Measurements from ENCODE around the gene ZIC4.

Gene ZIC4

GRCh38 chr3:147393261-147393942, 12.9 kb downstream of the ZIC4 start:
- H3K9me3 ChIP-seq, result peaks cover 19% of the 10 kb centered on the region
- H3K27ac ChIP-seq, result no peak overlapping the region
- no peak overlapping the region for H3K4me3 ChIP-seq (ENCODE audit: low read depth in 1 of 2, low read length in 1 of 2)
- no peaks in the 10 kb centered on the region for H3K4me1 ChIP-seq (ENCODE audit: control insufficient read depth in 1 of 2, insufficient read depth in 1 of 2, low read depth in 1 of 2, low read length in 1 of 2)
- TF ChIP-seq CTCF (IDR thresholded peaks at IDR 0.05), result no peak
- H3K36me3 ChIP-seq, result no peaks in the 10 kb centered on the region
- H3K27me3 ChIP-seq, result peaks cover 100% of the 10 kb centered on the region

- Histone ChIP-seq H3K9me3 (peaks cover 19% of the 10 kb centered on the region), H3K36me3 (no peaks in the 10 kb centered on the region), H3K4me1 (ENCODE audit: control insufficient read depth in 1 of 2, insufficient read depth in 1 of 2, low read depth in 1 of 2, low read length in 1 of 2) (no peaks in the 10 kb centered on the region), H3K4me3 (ENCODE audit: low read depth in 1 of 2, low read length in 1 of 2) (no peak overlapping the region), H3K27ac (no peak overlapping the region), H3K27me3 (peaks cover 100% of the 10 kb centered on the region)
- TF ChIP-seq CTCF (IDR thresholded peaks at IDR 0.05), result no peak
Measured at GRCh38 chr3:147392625-147392946, 13.8 kb downstream of the ZIC4 start.

GRCh38 chr3:147391781-147392624, 14.3 kb downstream of the ZIC4 start:
- H3K4me1 ChIP-seq (ENCODE audit: control insufficient read depth in 1 of 2, insufficient read depth in 1 of 2, low read depth in 1 of 2, low read length in 1 of 2), result no peaks in the 10 kb centered on the region
- no peak overlapping the region for H3K4me3 ChIP-seq (ENCODE audit: low read depth in 1 of 2, low read length in 1 of 2)
- TF ChIP-seq CTCF (IDR thresholded peaks at IDR 0.05), result no peak
- peaks cover 19% of the 10 kb centered on the region for H3K9me3 ChIP-seq
- no peak overlapping the region for H3K27ac ChIP-seq
- peaks cover 100% of the 10 kb centered on the region for H3K27me3 ChIP-seq
- no peaks in the 10 kb centered on the region for H3K36me3 ChIP-seq

- TF ChIP-seq CTCF (IDR thresholded peaks at IDR 0.05), result no peak
- no peaks in the 10 kb centered on the region for H3K4me1 ChIP-seq (ENCODE audit: control insufficient read depth in 1 of 2, insufficient read depth in 1 of 2, low read depth in 1 of 2, low read length in 1 of 2)
- H3K4me3 ChIP-seq (ENCODE audit: low read depth in 1 of 2, low read length in 1 of 2), result no peak overlapping the region
- no peaks in the 10 kb centered on the region for H3K36me3 ChIP-seq
- H3K27ac ChIP-seq, result no peak overlapping the region
- peaks cover 19% of the 10 kb centered on the region for H3K9me3 ChIP-seq
- H3K27me3 ChIP-seq, result peaks cover 100% of the 10 kb centered on the region
Measured at GRCh38 chr3:147390589-147391569, 15.5 kb downstream of the ZIC4 start.

- Histone ChIP-seq H3K9me3 (peaks cover 14% of the 10 kb centered on the region), H3K27me3 (peaks cover 100% of the 10 kb centered on the region)
Measured at GRCh38 chr3:147389717-147390116, 16.6 kb downstream of the ZIC4 start.

More at GRCh38 chr3:147389717-147390116, 16.6 kb downstream of the ZIC4 start:
- Histone ChIP-seq H3K4me3 (ENCODE audit: low read depth in 1 of 2, low read length in 1 of 2) (no peak overlapping the region), H3K4me1 (ENCODE audit: control insufficient read depth in 1 of 2, insufficient read depth in 1 of 2, low read depth in 1 of 2, low read length in 1 of 2) (no peaks in the 10 kb centered on the region), H3K36me3 (no peaks in the 10 kb centered on the region), H3K27ac (no peak overlapping the region)
- no peak for TF ChIP-seq CTCF (IDR thresholded peaks at IDR 0.05)
